ENCODE data around the gene ETS2.

The ETS2 gene

DNA sequence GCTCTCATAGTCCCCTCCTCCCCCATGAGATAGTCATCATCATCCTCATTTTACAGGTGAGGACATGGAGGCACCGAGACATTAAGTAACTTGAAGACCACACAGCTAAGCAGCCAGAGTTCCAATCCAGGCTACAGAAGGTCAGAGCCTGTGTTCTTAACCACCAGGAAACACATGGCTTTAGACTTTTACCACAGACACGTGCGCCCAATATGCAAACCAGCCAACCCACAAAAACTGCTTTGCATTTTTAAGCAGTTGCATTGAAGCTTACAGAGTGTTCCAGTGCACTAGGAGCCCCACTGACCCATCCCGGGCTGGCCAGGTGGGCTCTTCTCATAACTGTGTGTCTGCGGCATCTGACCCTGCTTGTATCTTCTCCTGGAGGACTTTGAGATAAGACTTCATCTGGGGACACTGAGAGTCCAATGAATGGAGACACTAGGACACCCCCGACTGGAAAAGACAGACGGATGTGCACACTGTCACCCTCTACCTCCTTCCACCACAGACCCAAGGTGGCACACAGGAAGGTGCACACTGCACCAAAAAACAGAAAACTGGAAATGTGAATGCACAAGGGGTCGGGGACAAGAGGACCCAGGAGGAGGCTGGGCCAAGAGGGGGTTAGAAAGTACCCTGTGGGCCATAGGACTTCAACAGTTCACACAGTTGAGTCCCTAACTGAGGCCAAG is 56.4 kb downstream of the ETS2 start:
- no peak for DNase-seq

DNA sequence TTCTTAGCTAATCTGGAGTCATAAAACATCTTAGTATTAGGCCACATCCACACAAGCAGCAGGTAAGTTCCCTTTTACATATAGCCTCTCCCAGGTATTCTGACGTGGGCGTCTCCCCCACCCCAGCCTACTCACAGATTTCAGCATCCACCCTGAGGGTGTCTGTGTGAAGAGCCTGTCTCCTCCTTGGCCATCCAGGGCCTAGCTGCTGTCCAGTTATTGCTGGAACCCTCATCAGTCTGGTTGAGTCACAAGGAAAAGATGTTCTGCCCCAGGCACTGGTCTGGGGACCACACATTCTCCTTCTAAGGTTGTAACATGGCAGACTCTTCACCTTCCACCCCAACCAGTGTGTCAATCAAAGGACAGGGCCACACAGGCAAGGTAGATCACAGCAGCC is 57.6 kb downstream of the ETS2 start:
- DNase-seq = no peak

DNA sequence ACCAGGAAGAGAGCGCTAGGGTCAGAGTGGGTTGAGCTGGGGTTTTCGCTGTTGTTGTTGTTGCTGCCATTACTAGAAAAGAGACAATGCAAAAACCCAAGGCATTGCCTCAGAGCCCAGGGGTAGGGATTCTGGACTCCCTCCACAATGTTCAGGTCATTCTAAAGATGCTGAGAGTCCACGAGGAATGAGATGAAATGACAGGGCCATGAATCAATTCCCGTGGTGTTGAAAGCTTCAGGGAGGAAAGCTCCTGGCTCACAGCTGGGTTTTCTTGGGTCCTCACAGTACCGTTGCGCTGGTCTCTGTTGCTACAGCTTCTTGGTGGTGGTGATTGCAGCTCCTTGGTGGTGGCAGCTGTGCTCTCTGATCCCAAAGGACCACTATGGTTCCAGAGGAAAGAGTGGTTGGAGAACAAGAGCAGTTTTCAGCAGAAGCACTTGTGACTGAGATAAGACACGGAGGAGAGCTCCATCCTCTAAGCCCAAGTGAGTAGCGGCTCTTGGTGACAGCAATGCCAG is 58.2 kb downstream of the ETS2 start:
- DNase-seq = no peak

DNA sequence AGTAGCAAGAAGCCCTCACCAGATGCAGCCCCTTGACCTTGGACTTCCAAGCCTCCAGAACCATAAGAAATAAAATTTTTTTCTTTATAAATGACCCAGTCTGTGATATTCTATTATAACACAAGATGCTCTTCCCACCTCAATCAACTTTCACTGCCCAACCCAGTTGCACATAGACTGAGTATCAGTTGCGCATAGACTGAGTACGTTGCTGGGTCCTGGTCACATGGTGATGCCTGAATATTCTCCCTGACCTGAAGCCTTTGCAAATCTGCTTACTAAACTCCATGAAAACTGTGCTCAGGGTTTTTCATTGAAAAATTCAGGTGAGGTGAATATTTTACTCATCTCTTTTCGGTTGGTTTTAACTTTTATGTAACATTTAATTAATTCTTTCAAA is 59.2 kb downstream of the ETS2 start:
- no peak for DNase-seq

DNA sequence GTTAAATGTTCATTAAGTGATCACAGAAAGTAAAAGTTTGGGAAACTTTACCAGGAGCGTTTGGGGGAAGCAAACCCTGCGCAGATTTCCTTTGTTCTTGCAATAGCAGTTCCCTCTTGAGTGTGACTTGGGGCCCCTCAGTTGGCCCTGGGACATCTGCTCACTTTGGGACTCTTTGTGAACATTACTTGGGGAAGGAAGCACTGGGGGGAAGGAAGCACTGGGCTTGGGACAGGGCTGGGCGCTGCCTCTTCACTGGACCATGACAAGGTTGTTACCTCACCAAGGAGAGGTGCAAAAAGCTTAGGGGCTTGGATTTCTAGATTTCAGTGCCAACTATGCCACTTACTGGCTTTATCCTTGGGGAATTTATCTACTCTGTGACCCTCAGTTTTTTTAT is 63.5 kb downstream of the ETS2 start:
- no peak for DNase-seq

DNA sequence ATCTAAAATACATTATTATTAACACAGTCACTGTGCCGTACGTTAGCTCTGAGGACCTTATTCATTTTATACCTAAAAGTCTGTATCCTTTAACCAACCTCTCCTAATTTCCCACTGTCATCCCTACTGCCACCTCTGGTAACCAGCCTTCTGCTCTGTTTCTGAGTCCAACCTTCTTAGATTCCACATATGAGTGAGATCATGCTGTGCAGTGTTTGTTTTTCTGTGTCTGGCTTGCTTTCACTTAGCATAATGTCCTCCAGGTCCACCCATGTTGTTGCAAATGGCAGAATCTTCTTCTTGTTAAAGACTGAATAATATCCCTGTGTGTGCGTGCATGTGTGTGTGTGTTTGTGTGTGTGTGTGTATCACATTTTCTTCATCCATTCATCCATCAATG is 64.2 kb downstream of the ETS2 start:
- DNase-seq = no peak

Data from stimulated activated naive CD4-positive, alpha-beta T cell treated with Interleukin-2 at 50 U/mL for 16 hours (primary cell).